Neural cell (in vitro differentiated cells): Measurements from ENCODE around the gene PXMP2.

Source experiments
- CTCF ChIP-seq: fragments of 450-650 bp; IDR thresholded peaks from 2 replicates; pipeline ENCODE4 v1.5.1; 2014; ENCODE audit warnings: antibody characterized with exemption, mild to moderate bottlenecking, moderate library complexity; ENCODE audit not compliant: poor library complexity, severe bottlenecking
- EZH2 ChIP-seq: fragments of 200-600, 300-800 bp; shearing (Covaris generic), sonication (generic); IDR thresholded peaks from 2 replicates; pipeline ENCODE4 v1.6.1; 2014; ENCODE audit warnings: antibody characterized with exemption, low read length, borderline replicate concordance, mild to moderate bottlenecking; ENCODE audit not compliant: insufficient read depth, poor library complexity, severe bottlenecking
- POLR2AphosphoS5 ChIP-seq: IDR thresholded peaks from 2 replicates; pipeline ENCODE4 v1.6.1; 2012
- REST ChIP-seq: IDR thresholded peaks from 2 replicates; pipeline ENCODE4 v1.6.1; 2012; ENCODE audit warnings: borderline replicate concordance
- SMC3 ChIP-seq: fragments of 450-650 bp; conservative IDR thresholded peaks from 2 replicates; pipeline ENCODE4 v1.6.1; 2014; ENCODE audit warnings: antibody characterized with exemption, mild to moderate bottlenecking, moderate library complexity; ENCODE audit not compliant: poor library complexity
- TAF1 ChIP-seq: IDR thresholded peaks from 2 replicates; pipeline ENCODE4 v1.6.1; 2012; ENCODE audit warnings: low read depth

- TF ChIP-seq CTCF (no peak), TAF1 (no peak), SMC3 (no peak), EZH2 (no peak), REST (no peak), POLR2AphosphoS5 (no peak)
Measured at GRCh38 chr12:132707241-132707640, 19.9 kb downstream of the PXMP2 start.
